ENCODE data around the gene CLSTN2.

GRCh38 chr3:140428380-140428779 is 493.4 kb downstream of the CLSTN2 start:
- TF ChIP-seq CTCF (IDR thresholded peaks at IDR 0.05) (no peak), POLR2A (IDR thresholded peaks at IDR 0.05) (no peak)
